ENCODE measurements around the gene DUSP6. TPM values are rescaled to one million over a fixed set of nuclear protein-coding genes. Genes with fewer than 3 reads are reported as not detected.

DUSP6 gene
- total and polyA plus RNA-seq, 9 of the 15 experiments (the other 6 are each of a cell fraction or from before 2014, with no cell fraction given): 0.04 to 0.60 (median 0.08) TPM; not detected in 2

DNA sequence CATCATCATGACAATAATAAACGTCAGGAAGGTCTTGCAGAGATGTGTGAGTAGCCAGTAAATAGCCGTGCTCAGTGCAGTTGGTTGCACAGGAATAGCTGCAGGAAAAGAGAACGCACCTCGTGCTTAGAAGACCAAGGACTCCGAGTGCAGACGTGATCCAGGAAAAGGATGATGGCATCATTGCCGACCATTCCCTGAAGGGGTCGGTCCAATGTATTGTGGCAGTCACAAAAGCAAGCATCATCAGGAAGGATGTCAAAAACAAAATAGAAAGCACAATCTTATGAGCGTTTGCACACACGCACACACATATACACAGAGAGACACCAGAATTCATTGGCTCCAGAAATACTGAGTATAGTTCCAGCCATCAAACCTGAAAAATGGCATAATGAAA is 12.8 kb downstream of the DUSP6 start:
- WGBS (ENCODE audit: insufficient coverage, low coverage, missing lambda C conversion rate): 22% methylated on average over 10 of the region's 10 CpGs
- POLR2A ChIA-PET: no interaction called here
- no TSS peak for BruUV-seq (replicated peaks)
- TF ChIP-seq RBM22 (IDR thresholded peaks at IDR 0.05; ENCODE audit: low read depth, low read length, poor library complexity, severe bottlenecking) (no peak), ILF3 (IDR thresholded peaks at IDR 0.05; ENCODE audit: borderline replicate concordance) (no peak), ASH1L (IDR thresholded peaks at IDR 0.05; ENCODE audit: borderline replicate concordance, low read depth, partially characterized antibody) (no peak), MECOM (CRISPR knock-in tag; IDR thresholded peaks at IDR 0.05) (no peak), NFIC (IDR thresholded peaks at IDR 0.05) (no peak), TCF3 (CRISPR knock-in tag; IDR thresholded peaks at IDR 0.05) (no peak), BRF1 (IDR thresholded peaks at IDR 0.05; ENCODE audit: borderline replicate concordance, extremely low read depth, insufficient read length) (no peak), POLR2G (IDR thresholded peaks at IDR 0.05; ENCODE audit: low read depth, low read length) (no peak), XRCC5 (IDR thresholded peaks at IDR 0.05; ENCODE audit: low read depth, low read length) (no peak), MEIS2 (IDR thresholded peaks at IDR 0.05; ENCODE audit: partially characterized antibody) (no peak), ZNF589 (CRISPR knock-in tag; IDR thresholded peaks at IDR 0.05; ENCODE audit: low read depth) (no peak), NRF1 (conservative IDR thresholded peaks at IDR 0.05 in 1 of 2, IDR thresholded peaks at IDR 0.05 in 1 of 2) (no peak), RUNX1 (IDR thresholded peaks at IDR 0.05; ENCODE audit: low read depth) (no peak), SMARCA5 (IDR thresholded peaks at IDR 0.05) (no peak), KAT8 (IDR thresholded peaks at IDR 0.05; ENCODE audit: low read depth) (no peak), HCFC1 (IDR thresholded peaks at IDR 0.05; ENCODE audit: low read depth, low read length) (no peak)
- TF ChIP-seq, protein P1, sequence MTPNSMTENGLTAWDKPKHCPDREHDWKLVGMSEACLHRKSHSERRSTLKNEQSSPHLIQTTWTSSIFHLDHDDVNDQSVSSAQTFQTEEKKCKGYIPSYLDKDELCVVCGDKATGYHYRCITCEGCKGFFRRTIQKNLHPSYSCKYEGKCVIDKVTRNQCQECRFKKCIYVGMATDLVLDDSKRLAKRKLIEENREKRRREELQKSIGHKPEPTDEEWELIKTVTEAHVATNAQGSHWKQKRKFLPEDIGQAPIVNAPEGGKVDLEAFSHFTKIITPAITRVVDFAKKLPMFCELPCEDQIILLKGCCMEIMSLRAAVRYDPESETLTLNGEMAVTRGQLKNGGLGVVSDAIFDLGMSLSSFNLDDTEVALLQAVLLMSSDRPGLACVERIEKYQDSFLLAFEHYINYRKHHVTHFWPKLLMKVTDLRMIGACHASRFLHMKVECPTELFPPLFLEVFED (CRISPR knock-in tag; conservative IDR thresholded peaks at IDR 0.05): no peak
- TF ChIP-seq, protein P2, sequence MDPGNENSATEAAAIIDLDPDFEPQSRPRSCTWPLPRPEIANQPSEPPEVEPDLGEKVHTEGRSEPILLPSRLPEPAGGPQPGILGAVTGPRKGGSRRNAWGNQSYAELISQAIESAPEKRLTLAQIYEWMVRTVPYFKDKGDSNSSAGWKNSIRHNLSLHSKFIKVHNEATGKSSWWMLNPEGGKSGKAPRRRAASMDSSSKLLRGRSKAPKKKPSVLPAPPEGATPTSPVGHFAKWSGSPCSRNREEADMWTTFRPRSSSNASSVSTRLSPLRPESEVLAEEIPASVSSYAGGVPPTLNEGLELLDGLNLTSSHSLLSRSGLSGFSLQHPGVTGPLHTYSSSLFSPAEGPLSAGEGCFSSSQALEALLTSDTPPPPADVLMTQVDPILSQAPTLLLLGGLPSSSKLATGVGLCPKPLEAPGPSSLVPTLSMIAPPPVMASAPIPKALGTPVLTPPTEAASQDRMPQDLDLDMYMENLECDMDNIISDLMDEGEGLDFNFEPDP (CRISPR knock-in tag; IDR thresholded peaks at IDR 0.05): no peak
- TF ChIP-seq, protein P3, sequence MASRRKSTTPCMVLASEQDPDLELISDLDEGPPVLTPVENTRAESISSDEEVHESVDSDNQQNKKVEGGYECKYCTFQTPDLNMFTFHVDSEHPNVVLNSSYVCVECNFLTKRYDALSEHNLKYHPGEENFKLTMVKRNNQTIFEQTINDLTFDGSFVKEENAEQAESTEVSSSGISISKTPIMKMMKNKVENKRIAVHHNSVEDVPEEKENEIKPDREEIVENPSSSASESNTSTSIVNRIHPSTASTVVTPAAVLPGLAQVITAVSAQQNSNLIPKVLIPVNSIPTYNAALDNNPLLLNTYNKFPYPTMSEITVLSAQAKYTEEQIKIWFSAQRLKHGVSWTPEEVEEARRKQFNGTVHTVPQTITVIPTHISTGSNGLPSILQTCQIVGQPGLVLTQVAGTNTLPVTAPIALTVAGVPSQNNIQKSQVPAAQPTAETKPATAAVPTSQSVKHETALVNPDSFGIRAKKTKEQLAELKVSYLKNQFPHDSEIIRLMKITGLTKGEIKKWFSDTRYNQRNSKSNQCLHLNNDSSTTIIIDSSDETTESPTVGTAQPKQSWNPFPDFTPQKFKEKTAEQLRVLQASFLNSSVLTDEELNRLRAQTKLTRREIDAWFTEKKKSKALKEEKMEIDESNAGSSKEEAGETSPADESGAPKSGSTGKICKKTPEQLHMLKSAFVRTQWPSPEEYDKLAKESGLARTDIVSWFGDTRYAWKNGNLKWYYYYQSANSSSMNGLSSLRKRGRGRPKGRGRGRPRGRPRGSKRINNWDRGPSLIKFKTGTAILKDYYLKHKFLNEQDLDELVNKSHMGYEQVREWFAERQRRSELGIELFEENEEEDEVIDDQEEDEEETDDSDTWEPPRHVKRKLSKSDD (conservative IDR thresholded peaks at IDR 0.05; ENCODE audit: low read length): no peak

More for the DNA sequence above, 12.8 kb downstream of the DUSP6 start:
- Histone ChIP-seq H2AFZ (ENCODE audit: low read depth, low read length) (no peak overlapping the region), H3K4me1 (replicated peaks in 1 of 2; ENCODE audit: control insufficient read depth in 2 of 2, insufficient read depth in 2 of 2, low read length in 2 of 2) (peaks cover 0 to 2% of the 10 kb centered on the region in 2 experiments; a peak in 1 of 5 replicates), H3K9me1 (ENCODE audit: control insufficient read depth, insufficient read depth, low read length) (no peaks in the 10 kb centered on the region), H3K9me3 (replicated peaks; ENCODE audit: control insufficient read depth, insufficient read depth, low read depth, low read length) (no peaks in the 10 kb centered on the region), H4K20me1 (replicated peaks; ENCODE audit: control insufficient read depth, insufficient read depth, low read length) (no peaks in the 10 kb centered on the region), H3K79me2 (ENCODE audit: control insufficient read depth, insufficient read depth, low read length) (no peaks in the 10 kb centered on the region), H3K27ac (ENCODE audit: extremely low read depth, low read depth, low read length) (no peak overlapping the region), H3K9ac (ENCODE audit: insufficient read depth in 1 of 2, low read depth in 2 of 2, low read length in 2 of 2) (no peak overlapping the region), H3K36me3 (ENCODE audit: control insufficient read depth, insufficient read depth, low read length) (no peaks in the 10 kb centered on the region), H3K27me3 (ENCODE audit: control insufficient read depth in 2 of 2, insufficient read depth in 2 of 2, low read length in 2 of 2) (no peaks in the 10 kb centered on the region), H3K4me3 (no peak overlapping the region), H3K4me2 (ENCODE audit: insufficient read depth, low read length) (no peak overlapping the region)
- intact Hi-C loops (cut with micrococcal nuclease) (no loop called here), in situ Hi-C loops (cut with MboI) (no loop called here)
- ATAC-seq (no peak), FAIRE-seq (no peak), DNase-seq (ENCODE audit: extremely low read depth in 1 of 4, low spot score in 3 of 4) (no peak)
- CTCF ChIA-PET (ENCODE audit: low intra/inter-chr PET ratio): no interaction called here

All from K562 (cell line).